GM13976 (cell line): ENCODE results near the gene ZFP36L1.

ENCODE experiments used
- DNase-seq: peaks from one replicate; pipeline ENCODE4 v3.0.0; 2012; ENCODE audit warnings: low spot score
- in situ Hi-C: fragments of 300-500 bp; cut with MboI; formaldehyde crosslinking; loops from one replicate; pipeline ENCODE4 v1.12.0; 2022; ENCODE audit warnings: low sequenced_read_pairs, mixed read lengths, inconsistent platforms; ENCODE audit not compliant: unreplicated experiment
- TF ChIP-seq, protein P1 (sequence below): IDR thresholded peaks from 2 replicates; pipeline ENCODE4 v1.5.1; 2012; ENCODE audit warnings: borderline replicate concordance, mild to moderate bottlenecking; ENCODE audit not compliant: insufficient read depth; ENCODE audit errors: extremely low read depth, missing control alignments, control extremely low read depth

The ZFP36L1 gene

GRCh38 chr14:68757618-68758081 lies 35.2 kb downstream of the ZFP36L1 start:
- TF ChIP-seq, protein P1, sequence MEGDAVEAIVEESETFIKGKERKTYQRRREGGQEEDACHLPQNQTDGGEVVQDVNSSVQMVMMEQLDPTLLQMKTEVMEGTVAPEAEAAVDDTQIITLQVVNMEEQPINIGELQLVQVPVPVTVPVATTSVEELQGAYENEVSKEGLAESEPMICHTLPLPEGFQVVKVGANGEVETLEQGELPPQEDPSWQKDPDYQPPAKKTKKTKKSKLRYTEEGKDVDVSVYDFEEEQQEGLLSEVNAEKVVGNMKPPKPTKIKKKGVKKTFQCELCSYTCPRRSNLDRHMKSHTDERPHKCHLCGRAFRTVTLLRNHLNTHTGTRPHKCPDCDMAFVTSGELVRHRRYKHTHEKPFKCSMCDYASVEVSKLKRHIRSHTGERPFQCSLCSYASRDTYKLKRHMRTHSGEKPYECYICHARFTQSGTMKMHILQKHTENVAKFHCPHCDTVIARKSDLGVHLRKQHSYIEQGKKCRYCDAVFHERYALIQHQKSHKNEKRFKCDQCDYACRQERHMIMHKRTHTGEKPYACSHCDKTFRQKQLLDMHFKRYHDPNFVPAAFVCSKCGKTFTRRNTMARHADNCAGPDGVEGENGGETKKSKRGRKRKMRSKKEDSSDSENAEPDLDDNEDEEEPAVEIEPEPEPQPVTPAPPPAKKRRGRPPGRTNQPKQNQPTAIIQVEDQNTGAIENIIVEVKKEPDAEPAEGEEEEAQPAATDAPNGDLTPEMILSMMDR: no peak
- in situ Hi-C loops: no loop called here
- no peak for DNase-seq

- DNase-seq: no peak
- in situ Hi-C loops: no loop called here
- TF ChIP-seq, protein P1: no peak
Measured at GRCh38 chr14:68756734-68757133, 36.1 kb downstream of the ZFP36L1 start.

DNA sequence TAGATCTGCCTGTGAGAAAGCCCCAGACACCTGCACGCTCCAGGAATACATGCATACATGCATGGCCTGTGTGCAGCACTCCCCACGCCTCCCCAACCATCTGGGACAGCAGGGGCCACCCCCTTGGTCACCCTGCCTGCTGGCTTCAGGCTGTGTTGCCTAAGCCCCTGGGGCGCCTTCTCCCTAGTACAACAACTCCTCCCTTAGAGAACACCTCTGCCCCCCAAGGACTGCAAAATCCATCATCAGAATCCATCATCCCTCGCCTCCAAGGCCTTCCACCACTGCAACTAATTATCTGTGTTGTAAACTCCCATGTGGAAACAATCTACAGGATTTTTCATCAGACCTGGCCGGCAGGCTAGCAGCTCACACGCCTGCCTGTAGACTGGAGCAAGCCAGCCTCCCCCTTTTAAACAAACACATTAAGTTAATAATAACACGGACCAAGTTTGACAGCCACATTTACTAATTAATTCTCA lies 36.8 kb downstream of the ZFP36L1 start:
- no peak for DNase-seq
- TF ChIP-seq, protein P1: no peak
- in situ Hi-C loops: no loop called here

DNA sequence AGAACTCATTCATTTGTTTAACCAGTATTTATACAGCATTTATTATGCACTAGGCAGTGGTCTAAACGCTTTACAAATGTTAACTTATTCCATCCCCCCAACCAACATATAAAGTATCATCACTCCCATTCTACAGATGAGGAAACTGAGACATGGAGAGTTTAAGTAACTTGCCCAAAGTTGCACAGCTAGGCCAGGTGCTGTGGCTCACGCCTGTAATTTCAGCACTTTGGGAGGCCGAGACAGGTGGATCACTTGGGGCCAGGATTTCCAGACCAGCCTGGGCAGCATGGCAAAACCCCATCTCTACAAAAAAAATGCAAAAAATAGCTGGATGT lies 37.9 kb downstream of the ZFP36L1 start:
- in situ Hi-C loops: no loop called here
- no peak for DNase-seq
- TF ChIP-seq, protein P1: no peak

GRCh38 chr14:68753690-68754089 lies 39.2 kb downstream of the ZFP36L1 start:
- DNase-seq: no peak
- in situ Hi-C loops: no loop called here
- TF ChIP-seq, protein P1: no peak

- TF ChIP-seq, protein P1: no peak
- DNase-seq: no peak
- in situ Hi-C loops: no loop called here
Measured at GRCh38 chr14:68752271-68753006, 40.4 kb downstream of the ZFP36L1 start.
